Stomach (tissue), 4 donors: ENCODE data around the gene HPCA.

Experiments used
- EP300 ChIP-seq: sonication (generic); formaldehyde crosslinking; IDR thresholded peaks from one replicate; pipeline ENCODE4 v1.6.1; 2017; ENCODE audit warnings: antibody characterized with exemption
- POLR2A ChIP-seq, 4 donors: fragments of 450-650 bp; IDR thresholded peaks; one replicate each; pipeline ENCODE4 v1.6.1; 2016; ENCODE audit warnings: antibody characterized with exemption in 4 of 4, control low read depth in 2 of 4, mild to moderate bottlenecking in 1 of 4, moderate library complexity in 1 of 4
- POLR2AphosphoS5 ChIP-seq, 3 donors: sonication (generic); formaldehyde crosslinking; IDR thresholded peaks; one replicate each; pipeline ENCODE4 v1.6.1; 2016; ENCODE audit warnings: antibody characterized with exemption in 3 of 3
- TF ChIP-seq, protein P1 (sequence below), 7 experiments: fragments of 450-650 bp in 4 of 7; fragments of 200-600 bp in 3 of 7; sonication (generic) in 3 of 7; IDR thresholded peaks; one replicate each; pipeline ENCODE4 v1.5.1; 2016 to 2019; ENCODE audit warnings: antibody characterized with exemption in 7 of 7, control low read depth in 2 of 7, mild to moderate bottlenecking in 1 of 7

GRCh38 chr1:32855861-32856617, 30.3 kb upstream of the HPCA start:
- TF ChIP-seq, protein P1, sequence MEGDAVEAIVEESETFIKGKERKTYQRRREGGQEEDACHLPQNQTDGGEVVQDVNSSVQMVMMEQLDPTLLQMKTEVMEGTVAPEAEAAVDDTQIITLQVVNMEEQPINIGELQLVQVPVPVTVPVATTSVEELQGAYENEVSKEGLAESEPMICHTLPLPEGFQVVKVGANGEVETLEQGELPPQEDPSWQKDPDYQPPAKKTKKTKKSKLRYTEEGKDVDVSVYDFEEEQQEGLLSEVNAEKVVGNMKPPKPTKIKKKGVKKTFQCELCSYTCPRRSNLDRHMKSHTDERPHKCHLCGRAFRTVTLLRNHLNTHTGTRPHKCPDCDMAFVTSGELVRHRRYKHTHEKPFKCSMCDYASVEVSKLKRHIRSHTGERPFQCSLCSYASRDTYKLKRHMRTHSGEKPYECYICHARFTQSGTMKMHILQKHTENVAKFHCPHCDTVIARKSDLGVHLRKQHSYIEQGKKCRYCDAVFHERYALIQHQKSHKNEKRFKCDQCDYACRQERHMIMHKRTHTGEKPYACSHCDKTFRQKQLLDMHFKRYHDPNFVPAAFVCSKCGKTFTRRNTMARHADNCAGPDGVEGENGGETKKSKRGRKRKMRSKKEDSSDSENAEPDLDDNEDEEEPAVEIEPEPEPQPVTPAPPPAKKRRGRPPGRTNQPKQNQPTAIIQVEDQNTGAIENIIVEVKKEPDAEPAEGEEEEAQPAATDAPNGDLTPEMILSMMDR (IDR thresholded peaks at IDR 0.05): no peak
- TF ChIP-seq EP300 (no peak), POLR2A (IDR thresholded peaks at IDR 0.05) (no peak), POLR2AphosphoS5 (IDR thresholded peaks at IDR 0.05) (no peak)
